ENCODE data around the gene HPCAL1.

DNA sequence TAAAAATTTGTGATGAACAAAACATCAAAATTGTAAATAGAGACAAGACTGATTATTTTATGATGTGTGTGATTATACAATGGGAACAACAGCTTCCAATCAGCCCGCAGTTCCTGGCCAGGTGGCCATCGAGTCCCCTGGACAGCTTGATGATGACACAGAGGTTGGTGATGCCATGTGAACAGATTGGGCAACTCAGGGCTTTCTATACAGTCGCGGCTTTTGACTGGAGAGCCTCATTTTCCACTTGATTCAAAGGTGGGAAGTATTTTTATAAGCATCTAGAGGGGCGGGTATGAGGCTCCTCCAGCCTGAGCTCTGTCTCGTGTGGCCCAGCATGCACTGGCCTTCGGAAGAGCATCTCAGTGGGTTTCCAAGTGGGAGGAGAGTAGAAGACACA lies 14.9 kb upstream of the HPCAL1 start:
- TF ChIP-seq, protein P1, sequence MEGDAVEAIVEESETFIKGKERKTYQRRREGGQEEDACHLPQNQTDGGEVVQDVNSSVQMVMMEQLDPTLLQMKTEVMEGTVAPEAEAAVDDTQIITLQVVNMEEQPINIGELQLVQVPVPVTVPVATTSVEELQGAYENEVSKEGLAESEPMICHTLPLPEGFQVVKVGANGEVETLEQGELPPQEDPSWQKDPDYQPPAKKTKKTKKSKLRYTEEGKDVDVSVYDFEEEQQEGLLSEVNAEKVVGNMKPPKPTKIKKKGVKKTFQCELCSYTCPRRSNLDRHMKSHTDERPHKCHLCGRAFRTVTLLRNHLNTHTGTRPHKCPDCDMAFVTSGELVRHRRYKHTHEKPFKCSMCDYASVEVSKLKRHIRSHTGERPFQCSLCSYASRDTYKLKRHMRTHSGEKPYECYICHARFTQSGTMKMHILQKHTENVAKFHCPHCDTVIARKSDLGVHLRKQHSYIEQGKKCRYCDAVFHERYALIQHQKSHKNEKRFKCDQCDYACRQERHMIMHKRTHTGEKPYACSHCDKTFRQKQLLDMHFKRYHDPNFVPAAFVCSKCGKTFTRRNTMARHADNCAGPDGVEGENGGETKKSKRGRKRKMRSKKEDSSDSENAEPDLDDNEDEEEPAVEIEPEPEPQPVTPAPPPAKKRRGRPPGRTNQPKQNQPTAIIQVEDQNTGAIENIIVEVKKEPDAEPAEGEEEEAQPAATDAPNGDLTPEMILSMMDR (IDR thresholded peaks at IDR 0.05): no peak
- TF ChIP-seq ZFX (IDR thresholded peaks at IDR 0.05; ENCODE audit: borderline replicate concordance): no peak

Measured in 22Rv1 (cell line).